Neural cell (in vitro differentiated cells): Measurements from ENCODE around the gene RPL29. TPM values are rescaled to one million over a fixed set of nuclear protein-coding genes. Genes with fewer than 3 reads are reported as not detected.

ENCODE experiments used
- H2AFZ ChIP-seq: fragments of 200-600, 300-800 bp; sonication (generic), shearing (Covaris generic); 2 replicates; pipeline ENCODE4 v1.6.0; 2014; ENCODE audit warnings: low read depth, mild to moderate bottlenecking, antibody characterized with exemption, low read length, moderate library complexity
- H3F3A ChIP-seq: fragments of 200-600 bp; shearing (Covaris generic); 2 replicates; pipeline ENCODE4 v1.6.1; 2016; ENCODE audit warnings: mild to moderate bottlenecking, moderate library complexity, mixed read lengths, antibody characterized with exemption, low read length; ENCODE audit not compliant: insufficient read depth, poor library complexity, severe bottlenecking
- H3K27ac ChIP-seq: fragments of 200-600, 300-800 bp; sonication (generic), shearing (Covaris generic); 2 replicates; pipeline ENCODE4 v1.5.1; 2014; ENCODE audit warnings: mild to moderate bottlenecking, low read length, moderate library complexity
- H3K27me3 ChIP-seq: fragments of 300-800, 200-600 bp; sonication (generic), shearing (Covaris generic); 2 replicates; pipeline ENCODE4 v1.6.0; 2014; ENCODE audit warnings: mild to moderate bottlenecking, low read depth, low read length, moderate library complexity; ENCODE audit not compliant: insufficient read depth
- H3K36me3 ChIP-seq: fragments of 300-800, 200-600 bp; sonication (generic), shearing (Covaris generic); 2 replicates; pipeline ENCODE4 v1.5.1; 2014; ENCODE audit warnings: mild to moderate bottlenecking, antibody characterized with exemption, low read length, moderate library complexity; ENCODE audit not compliant: insufficient read depth
- H3K4me2 ChIP-seq: fragments of 300-800, 200-600 bp; sonication (generic), shearing (Covaris generic); 2 replicates; pipeline ENCODE4 v1.6.0; 2014; ENCODE audit warnings: mild to moderate bottlenecking, low read length
- H3K4me3 ChIP-seq: fragments of 300-800, 200-600 bp; sonication (generic), shearing (Covaris generic); 2 replicates; pipeline ENCODE4 v1.5.1; 2014; ENCODE audit warnings: mild to moderate bottlenecking, low read length, moderate library complexity
- H3K79me2 ChIP-seq: fragments of 200-600 bp; shearing (Covaris generic); replicated peaks from 2 replicates; pipeline ENCODE4 v1.6.0; 2014; ENCODE audit warnings: mild to moderate bottlenecking, low read length, moderate library complexity; ENCODE audit not compliant: insufficient read depth
- H3K9ac ChIP-seq: fragments of 300-800, 200-600 bp; sonication (generic), shearing (Covaris generic); 2 replicates; pipeline ENCODE4 v1.6.1; 2016; ENCODE audit warnings: mild to moderate bottlenecking, low read length, mixed read lengths
- H3K9me2 ChIP-seq: fragments of 200-600 bp; shearing (Covaris generic); 2 replicates; pipeline ENCODE4 v1.6.1; 2016; ENCODE audit warnings: mild to moderate bottlenecking, low read length, mixed read lengths; ENCODE audit not compliant: insufficient read depth
- H3K9me3 ChIP-seq: fragments of 200-600, 300-800 bp; sonication (generic), shearing (Covaris generic); 2 replicates; pipeline ENCODE4 v1.6.1; 2016; ENCODE audit warnings: mild to moderate bottlenecking, mixed run types, low read length, moderate library complexity, mixed read lengths
- H4K20me1 ChIP-seq: fragments of 200-600 bp; shearing (Covaris generic); 2 replicates; pipeline ENCODE4 v1.6.1; 2016; ENCODE audit warnings: mild to moderate bottlenecking, mixed run types; ENCODE audit not compliant: insufficient read depth
- CTCF ChIP-seq: fragments of 450-650 bp; IDR thresholded peaks from 2 replicates; pipeline ENCODE4 v1.5.1; 2014; ENCODE audit warnings: antibody characterized with exemption, mild to moderate bottlenecking, moderate library complexity; ENCODE audit not compliant: poor library complexity, severe bottlenecking
- EP300 ChIP-seq: fragments of 450-650 bp; conservative IDR thresholded peaks from 2 replicates; pipeline ENCODE4 v1.6.1; 2014; ENCODE audit warnings: antibody characterized with exemption, mild to moderate bottlenecking, moderate library complexity; ENCODE audit not compliant: poor library complexity, severe bottlenecking
- EZH2 ChIP-seq: fragments of 200-600, 300-800 bp; shearing (Covaris generic), sonication (generic); IDR thresholded peaks from 2 replicates; pipeline ENCODE4 v1.6.1; 2014; ENCODE audit warnings: antibody characterized with exemption, low read length, borderline replicate concordance, mild to moderate bottlenecking; ENCODE audit not compliant: insufficient read depth, poor library complexity, severe bottlenecking
- MXI1 ChIP-seq: fragments of 450-650 bp; conservative IDR thresholded peaks from 2 replicates; pipeline ENCODE4 v1.6.1; 2014; ENCODE audit warnings: antibody characterized with exemption, mild to moderate bottlenecking; ENCODE audit not compliant: poor library complexity, severe bottlenecking
- POLR2AphosphoS5 ChIP-seq: IDR thresholded peaks from 2 replicates; pipeline ENCODE4 v1.6.1; 2012
- RAD21 ChIP-seq: fragments of 450-650 bp; conservative IDR thresholded peaks from 2 replicates; pipeline ENCODE4 v1.6.1; 2014; ENCODE audit warnings: antibody characterized with exemption, mild to moderate bottlenecking, moderate library complexity
- SMC3 ChIP-seq: fragments of 450-650 bp; conservative IDR thresholded peaks from 2 replicates; pipeline ENCODE4 v1.6.1; 2014; ENCODE audit warnings: antibody characterized with exemption, mild to moderate bottlenecking, moderate library complexity; ENCODE audit not compliant: poor library complexity
- TAF1 ChIP-seq: IDR thresholded peaks from 2 replicates; pipeline ENCODE4 v1.6.1; 2012; ENCODE audit warnings: low read depth
- polyA plus RNA-seq: library from polyadenylated mRNA; depleted of rRNA; stranded (reverse); fragments of >200 nt; gene quantifications from 2 replicates; pipeline ENCODE4 v1.2.3, GENCODE V29; 2014
- TF ChIP-seq, protein P1 (sequence below): IDR thresholded peaks from 2 replicates; pipeline ENCODE4 v1.6.1; 2012; ENCODE audit warnings: borderline replicate concordance

RPL29 gene
- polyA plus RNA-seq, 1 donor from 2014 or later: 846 TPM

- H3K9ac ChIP-seq: no peak overlapping the region
- no peaks in the 10 kb centered on the region for H3K36me3 ChIP-seq
- no peaks in the 10 kb centered on the region for H3K9me3 ChIP-seq
- peaks cover 31% of the 10 kb centered on the region for H3K79me2 ChIP-seq
- no peak overlapping the region for H3K4me3 ChIP-seq
- H4K20me1 ChIP-seq: no peaks in the 10 kb centered on the region
- TF ChIP-seq POLR2AphosphoS5 (no peak), TAF1 (no peak), EZH2 (no peak), EP300 (no peak), SMC3 (no peak), MXI1 (no peak), RAD21 (no peak), CTCF (no peak)
- TF ChIP-seq, protein P1, sequence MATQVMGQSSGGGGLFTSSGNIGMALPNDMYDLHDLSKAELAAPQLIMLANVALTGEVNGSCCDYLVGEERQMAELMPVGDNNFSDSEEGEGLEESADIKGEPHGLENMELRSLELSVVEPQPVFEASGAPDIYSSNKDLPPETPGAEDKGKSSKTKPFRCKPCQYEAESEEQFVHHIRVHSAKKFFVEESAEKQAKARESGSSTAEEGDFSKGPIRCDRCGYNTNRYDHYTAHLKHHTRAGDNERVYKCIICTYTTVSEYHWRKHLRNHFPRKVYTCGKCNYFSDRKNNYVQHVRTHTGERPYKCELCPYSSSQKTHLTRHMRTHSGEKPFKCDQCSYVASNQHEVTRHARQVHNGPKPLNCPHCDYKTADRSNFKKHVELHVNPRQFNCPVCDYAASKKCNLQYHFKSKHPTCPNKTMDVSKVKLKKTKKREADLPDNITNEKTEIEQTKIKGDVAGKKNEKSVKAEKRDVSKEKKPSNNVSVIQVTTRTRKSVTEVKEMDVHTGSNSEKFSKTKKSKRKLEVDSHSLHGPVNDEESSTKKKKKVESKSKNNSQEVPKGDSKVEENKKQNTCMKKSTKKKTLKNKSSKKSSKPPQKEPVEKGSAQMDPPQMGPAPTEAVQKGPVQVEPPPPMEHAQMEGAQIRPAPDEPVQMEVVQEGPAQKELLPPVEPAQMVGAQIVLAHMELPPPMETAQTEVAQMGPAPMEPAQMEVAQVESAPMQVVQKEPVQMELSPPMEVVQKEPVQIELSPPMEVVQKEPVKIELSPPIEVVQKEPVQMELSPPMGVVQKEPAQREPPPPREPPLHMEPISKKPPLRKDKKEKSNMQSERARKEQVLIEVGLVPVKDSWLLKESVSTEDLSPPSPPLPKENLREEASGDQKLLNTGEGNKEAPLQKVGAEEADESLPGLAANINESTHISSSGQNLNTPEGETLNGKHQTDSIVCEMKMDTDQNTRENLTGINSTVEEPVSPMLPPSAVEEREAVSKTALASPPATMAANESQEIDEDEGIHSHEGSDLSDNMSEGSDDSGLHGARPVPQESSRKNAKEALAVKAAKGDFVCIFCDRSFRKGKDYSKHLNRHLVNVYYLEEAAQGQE: no peak
- no peak overlapping the region for H2AFZ ChIP-seq
- H3K4me2 ChIP-seq: no peak overlapping the region
- no peaks in the 10 kb centered on the region for H3F3A ChIP-seq
- no peaks in the 10 kb centered on the region for H3K9me2 ChIP-seq
- H3K27ac ChIP-seq: no peak overlapping the region
- H3K27me3 ChIP-seq: no peaks in the 10 kb centered on the region
These were observed 32.7 kb downstream of the RPL29 start for GRCh38 chr3:51962854-51963530.

DNA sequence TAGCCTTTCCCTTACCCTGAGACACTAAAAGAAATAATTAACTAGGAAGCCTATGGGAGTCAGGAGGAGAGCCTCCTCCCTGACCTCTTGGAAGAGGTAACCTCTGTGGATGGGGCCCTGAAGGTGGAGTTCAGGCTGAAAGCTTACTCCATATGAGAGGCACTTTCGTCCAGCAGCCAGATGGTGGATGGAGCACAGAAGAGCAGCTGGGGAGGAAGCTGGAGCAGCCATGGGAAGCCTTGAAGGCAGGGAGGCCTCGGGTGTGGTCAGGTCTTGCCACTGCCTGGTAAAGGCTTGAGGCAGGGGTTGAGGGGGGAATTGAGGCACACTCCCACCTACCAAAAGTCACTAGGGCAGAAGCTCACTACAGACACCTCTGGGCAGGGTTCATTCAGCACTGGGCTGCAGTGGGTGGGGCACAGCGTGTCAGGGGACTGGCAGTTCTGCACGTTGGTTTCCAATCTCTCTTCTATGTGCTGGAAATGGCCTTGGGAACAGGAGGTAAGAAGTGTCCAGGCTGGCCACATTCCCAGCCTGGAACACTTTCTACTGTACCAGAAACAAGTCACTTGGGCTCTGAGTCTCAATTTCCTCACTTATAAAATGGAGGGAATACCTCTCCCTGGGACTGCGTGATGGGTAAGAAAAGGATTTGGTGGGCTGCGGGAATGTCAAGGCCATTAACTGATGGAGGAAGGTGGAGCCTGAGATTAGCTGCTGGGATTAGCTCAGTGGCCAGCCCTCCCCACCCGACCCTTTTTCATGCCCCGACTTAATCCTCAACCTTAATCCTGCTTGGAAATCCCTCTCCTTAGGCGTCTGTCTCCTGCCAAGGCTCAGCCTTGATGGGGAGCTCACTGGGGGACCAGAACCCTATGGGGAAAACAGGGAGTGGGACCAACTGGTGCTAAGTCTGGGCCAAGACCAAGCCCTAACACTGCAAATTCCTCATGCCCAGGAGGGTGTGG is 33.8 kb downstream of the RPL29 start:
- H3K4me3 ChIP-seq: no peak overlapping the region
- H3F3A ChIP-seq: no peaks in the 10 kb centered on the region
- H2AFZ ChIP-seq: no peak overlapping the region
- peaks cover under 1% of the 10 kb centered on the region for H3K27me3 ChIP-seq
- no peak overlapping the region for H3K4me2 ChIP-seq
- TF ChIP-seq MXI1 (no peak), EZH2 (no peak), EP300 (no peak), POLR2AphosphoS5 (no peak)
- no peaks in the 10 kb centered on the region for H3K9me3 ChIP-seq
- peaks cover 29% of the 10 kb centered on the region for H3K79me2 ChIP-seq
- no peaks in the 10 kb centered on the region for H3K9me2 ChIP-seq
- H4K20me1 ChIP-seq: no peaks in the 10 kb centered on the region
- H3K9ac ChIP-seq: no peak overlapping the region
- no peaks in the 10 kb centered on the region for H3K36me3 ChIP-seq
- H3K27ac ChIP-seq: no peak overlapping the region
